Stimulated activated CD4-positive, alpha-beta T cell treated with anti-CD3 and anti-CD28 coated beads, TNF-alpha, amount 100 ng/mL, for 1 hour (primary cell): ENCODE results near the gene ZNF827.

Source experiments
- DNase-seq, 3 donors: peaks; one replicate each; pipeline ENCODE4 v3.0.0-alpha.2; 2020; ENCODE audit warnings: low read depth in 3 of 3, low spot score in 1 of 3

Gene ZNF827

DNA sequence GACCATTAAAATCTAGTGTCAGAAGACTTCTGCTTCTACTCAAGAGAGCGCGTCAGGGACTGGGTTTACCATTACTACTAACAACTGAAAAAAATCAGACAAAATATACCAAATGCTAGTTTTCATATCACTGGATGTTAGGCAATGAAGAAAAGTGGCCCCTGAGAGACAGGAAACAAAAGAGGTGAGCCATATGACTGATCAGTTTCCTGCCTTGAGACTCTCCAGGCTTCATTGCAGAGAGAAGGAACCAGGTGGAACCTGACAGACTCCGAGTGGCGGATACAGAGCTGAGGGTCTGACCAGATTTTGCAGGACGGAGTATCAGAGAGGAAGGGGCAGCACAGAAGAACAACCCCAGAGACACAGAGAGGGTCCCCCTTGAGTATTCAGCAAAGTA, 172.3 kb downstream of the ZNF827 start:
- DNase-seq, result no peak

DNA sequence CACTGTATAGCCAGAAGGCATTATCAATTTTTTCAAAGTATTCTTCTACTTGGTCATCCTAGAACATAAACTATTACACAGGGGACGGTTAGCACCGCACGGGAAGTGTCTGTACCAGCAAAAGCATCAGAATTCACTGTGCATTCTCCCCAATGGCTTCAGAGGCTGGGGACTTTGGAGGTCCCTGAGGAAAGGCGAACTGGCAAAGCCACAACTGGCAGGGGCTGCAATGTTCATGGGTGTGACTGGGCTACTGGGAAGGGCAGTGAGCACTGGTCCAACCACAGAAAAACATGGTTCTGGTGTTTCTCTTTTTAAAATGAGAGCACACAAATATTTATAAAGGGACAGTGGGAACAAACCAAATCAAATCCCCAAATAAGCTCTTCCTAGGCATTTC, 175.2 kb downstream of the ZNF827 start:
- no peak for DNase-seq

DNA sequence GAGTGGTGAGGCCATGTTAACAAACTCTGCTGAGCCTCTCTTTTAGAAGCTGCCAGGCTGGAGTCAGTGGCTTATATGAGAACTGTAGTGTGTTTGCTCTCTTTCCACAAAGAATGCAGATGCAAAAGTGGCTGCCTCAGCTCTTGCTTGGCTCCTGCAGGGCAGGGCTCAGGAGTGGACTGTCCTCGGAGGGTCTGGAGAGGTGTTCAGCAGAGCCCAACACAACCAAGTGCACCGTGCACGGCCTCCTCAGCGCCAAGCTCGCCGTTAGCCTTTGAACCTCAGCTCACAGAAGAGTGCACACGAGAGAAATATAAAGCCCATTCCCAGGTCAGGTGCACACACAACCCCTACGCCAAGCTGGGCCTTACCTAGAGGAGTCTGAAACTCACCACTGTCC, 175.9 kb downstream of the ZNF827 start:
- DNase-seq, result no peak

DNA sequence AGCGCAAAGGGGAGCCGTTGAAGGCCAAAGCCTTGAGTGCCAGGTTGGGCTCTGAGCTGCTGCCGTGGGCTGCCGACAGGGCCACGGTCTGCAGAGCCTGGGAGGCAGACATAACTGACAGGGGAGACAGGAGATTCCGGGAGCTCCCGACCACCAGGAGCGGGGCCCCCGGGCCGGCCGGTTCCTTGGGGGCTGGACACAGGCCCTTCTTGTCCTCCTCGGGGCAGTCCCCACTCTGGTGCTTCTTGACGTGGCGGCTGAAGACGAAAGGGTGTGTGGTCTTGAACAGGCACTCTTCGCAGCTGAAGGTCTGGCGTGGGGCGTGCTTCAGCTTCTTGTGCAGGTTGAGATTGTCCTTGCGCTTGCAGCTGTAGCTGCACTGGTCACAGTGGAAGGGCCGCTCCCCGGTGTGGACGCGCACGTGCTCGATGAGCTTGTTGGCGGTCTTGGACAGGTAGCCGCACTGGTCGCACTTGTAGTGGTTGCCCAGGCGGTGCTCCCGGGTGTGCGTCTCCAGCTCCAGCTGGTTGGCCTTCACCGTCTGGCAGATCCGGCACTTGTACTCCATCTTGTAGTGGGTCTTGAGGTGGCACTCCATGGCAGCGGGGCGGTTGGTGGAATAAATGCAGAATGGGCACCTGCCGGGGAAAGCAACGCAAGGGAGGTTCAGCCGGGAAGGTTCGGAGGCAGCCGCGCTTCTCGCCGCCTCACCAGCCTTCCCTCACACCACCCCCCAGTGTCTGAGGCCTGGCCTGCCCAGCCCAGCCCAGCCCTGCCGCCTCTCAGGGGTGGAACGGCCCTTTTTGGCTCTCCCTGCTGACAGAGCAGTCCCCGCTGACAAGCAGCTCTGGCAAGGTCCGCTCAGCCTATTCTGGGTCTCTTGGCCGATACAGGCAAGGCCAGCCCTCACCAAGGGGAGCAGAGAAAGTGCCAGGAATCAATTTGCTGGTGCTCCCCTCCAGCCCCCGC, 177.4 kb downstream of the ZNF827 start:
- no peak for DNase-seq

DNA sequence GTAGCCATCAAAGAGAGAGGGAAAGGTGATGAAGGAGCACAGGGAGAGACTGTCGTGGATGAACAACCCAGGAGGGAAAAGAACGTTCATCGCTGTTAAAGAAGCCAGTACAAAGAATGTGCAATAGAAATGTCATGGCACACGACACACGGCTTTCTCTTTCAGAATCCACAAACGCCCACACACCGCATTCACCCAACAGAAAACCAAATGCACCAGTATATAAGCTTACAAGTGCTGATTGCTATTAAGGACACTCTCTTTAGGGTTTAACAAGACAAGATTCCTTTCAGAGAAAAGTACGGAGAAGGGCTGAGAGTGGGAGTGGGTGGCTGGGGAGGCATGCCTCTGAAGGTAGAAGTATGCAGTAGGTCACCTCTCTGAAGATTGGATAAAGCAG, 178.4 kb downstream of the ZNF827 start:
- no peak for DNase-seq

DNA sequence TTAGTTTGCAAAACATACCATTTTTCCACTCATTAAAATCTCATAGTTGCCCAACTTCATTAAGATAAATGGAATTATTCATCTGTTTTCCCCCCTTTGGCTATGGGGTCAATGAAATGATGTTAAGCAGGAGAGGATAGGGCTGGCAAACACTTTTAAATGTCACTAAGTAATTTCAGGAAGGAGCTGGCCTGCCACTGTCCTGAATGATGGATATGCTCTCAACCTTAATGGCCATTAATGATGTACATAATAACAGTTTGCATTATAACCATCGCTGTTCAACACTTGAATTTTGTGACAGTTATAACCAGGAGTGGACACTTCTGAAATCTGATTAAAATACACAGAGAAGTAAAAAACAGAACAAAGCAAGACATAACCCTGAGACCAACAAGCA, 181.4 kb downstream of the ZNF827 start:
- DNase-seq, result no peak

DNA sequence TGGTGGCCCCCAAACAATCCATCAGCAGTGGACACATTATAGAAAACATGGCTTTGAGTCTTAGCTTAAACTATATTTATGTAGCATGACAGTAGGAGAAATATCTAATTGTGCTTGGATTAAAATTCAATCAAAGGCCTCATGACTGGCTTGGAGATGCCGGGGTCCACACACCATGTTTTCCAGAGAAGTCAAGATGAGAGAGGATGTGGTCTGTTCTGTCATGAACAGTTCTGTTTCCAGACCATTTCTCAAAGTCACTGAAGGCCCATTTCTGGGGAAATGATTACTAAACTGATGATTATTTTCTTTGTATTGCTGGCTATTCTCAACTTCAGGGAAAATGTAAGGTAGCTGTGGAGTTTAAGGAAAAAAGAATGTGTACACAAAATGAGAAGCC, 182.4 kb downstream of the ZNF827 start:
- no peak for DNase-seq

DNA sequence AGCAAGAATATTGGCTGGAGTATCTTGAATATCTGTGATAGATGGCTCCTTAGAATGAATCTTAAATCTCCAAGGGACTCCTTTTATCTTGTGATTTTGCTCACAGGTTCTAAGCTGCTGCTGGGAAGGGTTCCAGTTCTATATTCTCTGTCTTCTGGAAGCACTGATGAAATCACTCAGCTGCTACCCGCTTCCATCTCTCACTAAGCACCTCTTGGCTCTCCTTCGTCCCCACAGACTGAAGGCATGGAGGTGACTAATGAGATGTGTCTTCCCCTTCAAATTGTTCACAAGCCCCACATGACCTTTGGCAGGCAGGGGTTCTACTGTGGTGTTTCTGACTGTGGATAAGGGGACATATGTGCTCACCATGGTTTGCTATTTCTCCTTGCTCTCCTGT, 182.8 kb downstream of the ZNF827 start:
- no peak for DNase-seq

DNA sequence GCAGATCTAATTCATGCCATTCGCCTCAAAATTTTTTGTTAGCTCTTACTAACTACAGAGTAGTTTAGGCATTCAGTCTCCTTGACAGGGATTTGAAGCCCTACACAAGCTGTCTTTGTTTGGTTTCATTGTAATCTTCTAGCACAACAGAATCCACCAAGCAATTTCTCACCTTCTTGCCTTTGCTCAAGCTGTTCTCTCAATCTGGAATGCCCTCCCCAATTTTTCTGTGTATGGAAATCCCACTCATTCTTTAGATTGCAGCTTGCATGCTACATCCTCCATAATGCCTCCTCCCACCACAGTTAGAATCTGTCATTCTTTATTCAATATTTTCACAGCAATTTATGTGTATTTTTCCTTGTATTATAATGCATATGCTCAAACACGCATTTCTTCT, 195.0 kb downstream of the ZNF827 start:
- no peak for DNase-seq

DNA sequence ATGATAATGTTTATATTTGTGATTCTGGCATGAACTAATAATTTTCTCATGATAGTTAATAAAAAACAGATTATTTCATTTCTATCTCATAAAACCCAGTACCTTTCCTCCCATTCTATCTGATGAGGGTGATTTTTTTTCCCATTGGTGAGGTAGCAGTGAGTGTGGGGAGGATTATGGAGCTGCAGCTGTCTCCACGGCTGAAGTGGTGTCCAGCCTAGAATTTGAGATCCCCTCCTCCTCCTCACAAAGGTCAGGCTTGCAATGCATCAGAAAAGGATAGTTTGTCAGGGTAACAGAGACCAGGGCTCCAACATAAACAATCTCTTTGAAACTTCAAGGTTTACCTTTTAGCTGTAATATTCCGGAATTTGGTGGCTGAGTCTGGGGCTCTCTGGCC, 197.8 kb downstream of the ZNF827 start:
- DNase-seq, result no peak

DNA sequence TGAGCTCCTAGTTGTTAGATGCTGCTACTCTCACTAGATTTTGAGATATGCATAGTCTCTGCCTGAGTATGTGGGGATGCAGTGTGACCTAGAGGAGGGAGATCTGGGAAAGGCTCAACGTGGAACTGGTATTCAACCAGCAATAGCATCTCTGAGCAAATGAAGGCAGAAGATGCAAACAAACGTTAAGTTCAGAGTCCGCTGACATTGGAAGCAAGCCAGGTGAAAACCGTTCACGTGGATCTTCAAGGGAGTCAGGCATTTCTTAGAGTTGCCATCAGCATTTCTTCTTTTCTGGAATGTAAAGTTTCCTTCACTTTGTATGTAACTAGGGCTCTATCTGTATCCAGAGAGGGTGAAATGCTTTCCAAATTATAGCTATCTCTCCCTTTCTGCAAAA, 198.8 kb downstream of the ZNF827 start:
- DNase-seq, result no peak

DNA sequence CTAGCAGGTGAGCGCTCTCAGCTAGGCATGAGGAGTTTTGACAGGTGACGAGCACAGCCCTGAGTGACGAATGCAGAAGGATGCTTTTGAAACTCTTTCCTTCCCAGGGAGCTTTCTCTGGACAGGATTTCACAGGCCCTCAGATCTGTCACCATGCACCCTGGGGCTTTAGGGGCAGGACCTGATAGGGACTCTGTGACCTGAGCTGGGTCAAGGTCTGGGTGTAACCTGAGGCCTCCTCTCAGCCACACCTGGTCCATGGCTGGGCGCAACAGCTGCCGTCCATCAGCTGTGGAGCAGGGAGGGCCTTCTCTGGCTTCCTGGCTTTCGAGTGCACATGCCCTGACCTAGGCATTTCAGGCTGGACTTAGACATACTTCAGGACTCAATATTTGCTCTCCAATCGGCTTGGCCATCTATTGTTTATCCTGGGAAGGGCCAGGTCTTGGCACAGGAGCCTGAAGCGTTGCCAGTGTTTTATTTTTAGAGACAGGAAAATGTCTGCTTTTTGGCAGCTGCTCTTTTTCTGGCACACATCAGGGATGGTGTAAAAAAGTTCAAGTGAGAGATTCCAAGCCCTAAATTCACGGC, 202.3 kb downstream of the ZNF827 start:
- DNase-seq, result no peak

DNA sequence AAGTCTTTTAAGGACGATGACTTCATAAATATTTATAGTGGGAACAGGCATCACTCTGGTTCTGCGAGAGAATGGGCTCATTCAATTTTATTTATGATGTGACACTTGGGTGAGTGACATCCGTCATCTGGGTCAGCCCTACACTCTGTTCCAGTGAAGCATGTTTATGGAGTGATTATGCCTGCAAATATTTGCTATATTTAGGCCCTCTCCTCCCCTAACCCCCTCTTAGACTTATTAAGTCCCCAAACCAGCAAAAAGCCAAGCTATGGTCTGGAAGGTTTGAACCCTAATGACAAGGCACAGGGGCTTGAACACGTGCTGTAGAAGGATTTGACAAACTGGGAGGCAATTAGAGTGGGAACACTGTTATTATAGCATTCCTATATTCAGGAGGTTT, 202.8 kb downstream of the ZNF827 start:
- DNase-seq, result no peak

DNA sequence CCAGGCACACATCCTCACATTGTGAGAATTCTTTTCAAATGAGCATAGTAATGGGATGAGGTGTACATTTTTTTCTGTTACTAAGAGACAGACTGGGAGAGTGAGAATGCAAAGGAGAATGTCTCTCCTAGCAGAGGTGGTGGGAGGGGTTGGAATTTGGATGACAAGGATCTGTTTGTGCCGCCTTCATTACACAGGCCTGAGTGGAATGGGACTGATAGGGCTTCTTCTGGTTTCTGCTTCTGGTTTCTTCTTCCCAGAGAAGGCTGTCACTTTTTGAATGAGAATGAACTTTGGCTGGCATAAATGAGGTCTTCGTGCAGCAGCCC, 203.3 kb downstream of the ZNF827 start:
- DNase-seq, result no peak

DNA sequence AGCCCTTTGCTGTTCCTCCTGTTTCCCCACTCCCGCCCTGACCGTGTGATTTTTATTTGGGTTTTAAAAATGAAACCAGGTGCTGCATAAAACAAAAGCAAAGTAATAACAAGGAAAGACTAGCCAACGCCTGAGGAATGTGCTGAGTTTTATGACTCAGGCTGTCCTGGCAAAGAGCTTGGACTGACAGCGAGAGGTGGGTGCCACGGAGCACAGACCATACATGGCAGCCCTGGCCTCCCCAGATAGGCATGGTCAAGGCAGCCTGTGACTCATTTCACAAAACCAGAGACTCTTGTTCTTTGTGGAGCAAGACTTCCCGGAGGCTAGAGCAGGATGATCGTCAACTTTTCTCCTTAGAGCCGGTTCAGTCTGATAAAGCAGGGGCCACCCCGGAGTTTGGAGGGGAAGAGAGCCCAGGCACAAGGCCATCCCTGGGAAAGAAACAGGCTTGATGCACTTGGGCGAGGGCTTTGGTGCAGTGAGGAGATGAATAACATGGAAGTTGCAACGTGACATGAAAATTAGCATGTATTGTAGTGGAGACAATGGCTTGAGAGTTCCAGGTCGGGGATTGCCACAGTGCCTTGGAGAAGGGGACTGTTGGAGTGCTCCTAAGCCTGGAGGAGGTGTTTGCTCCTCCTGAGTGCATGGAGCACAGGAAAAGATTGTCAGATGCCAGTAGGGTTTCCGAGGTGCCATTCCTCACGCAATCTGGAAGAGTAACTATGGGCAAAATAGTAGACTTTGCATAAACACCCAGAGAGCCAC, 203.9 kb downstream of the ZNF827 start:
- no peak for DNase-seq

DNA sequence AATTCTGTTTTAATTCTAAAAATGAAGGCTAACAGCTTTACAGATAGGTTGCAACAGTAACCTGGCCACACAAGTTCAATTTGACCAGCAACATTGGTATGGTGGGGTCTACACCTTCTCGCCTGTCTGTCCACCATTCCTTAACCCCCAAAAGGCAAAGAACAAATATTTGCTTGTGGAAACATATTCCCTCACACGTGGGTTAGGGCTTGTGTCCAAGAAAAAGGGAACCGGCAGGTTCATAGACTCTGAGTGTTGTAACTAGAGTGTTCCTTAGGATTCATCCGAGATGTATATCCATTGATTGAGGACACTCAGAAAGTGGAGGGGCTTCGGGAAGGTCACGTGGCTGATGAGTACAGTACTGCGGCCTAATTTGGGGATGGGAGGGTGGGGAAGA, 204.6 kb downstream of the ZNF827 start:
- DNase-seq, result no peak

DNA sequence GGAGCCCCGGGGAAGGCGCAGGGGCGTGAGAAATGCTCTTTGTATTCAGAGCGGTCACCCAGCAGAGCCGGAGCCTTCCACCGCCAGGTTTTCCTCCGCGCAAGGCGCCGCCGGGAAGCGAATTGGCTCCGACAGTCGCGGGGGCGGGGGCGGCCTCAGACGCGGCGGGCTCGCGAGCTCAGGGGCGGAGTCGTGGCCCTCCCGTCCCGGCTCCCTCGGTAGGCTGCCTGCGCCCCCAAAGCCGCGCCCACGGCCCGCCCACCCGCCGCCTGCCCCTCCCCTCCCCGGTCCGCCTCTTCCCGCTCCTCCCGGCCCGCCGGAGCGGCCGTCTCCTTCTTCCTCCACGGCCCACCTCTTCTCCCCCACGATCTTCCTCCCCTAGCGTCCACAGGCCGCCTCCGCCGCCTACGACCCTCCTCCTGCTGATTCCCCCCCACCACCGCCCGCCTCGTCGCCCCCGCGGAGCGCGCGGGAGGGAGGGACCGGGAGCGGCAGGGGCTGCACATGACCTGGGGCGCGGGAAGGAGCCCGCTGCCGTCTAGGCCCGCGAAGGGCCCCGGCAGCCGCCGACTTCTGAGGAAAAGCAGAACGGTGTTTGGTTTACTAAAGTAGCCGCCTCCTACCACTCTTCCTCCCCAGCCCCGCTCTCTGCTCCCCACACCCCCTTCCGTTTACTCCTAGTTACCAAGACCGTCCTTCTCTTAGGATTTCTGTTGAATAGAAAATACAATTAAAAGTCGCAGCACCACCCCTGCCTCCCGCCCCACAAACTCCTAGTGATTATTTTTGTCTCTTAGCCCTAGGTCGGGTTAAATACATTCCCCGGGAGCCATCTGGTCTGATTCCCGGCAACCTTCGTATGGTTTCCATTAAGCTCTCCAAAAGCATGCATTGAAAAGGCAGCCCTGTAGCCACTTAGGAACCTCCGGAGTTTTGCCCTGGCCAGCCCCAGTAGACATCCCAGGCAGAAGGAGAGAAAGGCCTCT, 205.4 kb downstream of the ZNF827 start:
- DNase-seq, result peak; percentile 35 to 71 (median 64)

DNA sequence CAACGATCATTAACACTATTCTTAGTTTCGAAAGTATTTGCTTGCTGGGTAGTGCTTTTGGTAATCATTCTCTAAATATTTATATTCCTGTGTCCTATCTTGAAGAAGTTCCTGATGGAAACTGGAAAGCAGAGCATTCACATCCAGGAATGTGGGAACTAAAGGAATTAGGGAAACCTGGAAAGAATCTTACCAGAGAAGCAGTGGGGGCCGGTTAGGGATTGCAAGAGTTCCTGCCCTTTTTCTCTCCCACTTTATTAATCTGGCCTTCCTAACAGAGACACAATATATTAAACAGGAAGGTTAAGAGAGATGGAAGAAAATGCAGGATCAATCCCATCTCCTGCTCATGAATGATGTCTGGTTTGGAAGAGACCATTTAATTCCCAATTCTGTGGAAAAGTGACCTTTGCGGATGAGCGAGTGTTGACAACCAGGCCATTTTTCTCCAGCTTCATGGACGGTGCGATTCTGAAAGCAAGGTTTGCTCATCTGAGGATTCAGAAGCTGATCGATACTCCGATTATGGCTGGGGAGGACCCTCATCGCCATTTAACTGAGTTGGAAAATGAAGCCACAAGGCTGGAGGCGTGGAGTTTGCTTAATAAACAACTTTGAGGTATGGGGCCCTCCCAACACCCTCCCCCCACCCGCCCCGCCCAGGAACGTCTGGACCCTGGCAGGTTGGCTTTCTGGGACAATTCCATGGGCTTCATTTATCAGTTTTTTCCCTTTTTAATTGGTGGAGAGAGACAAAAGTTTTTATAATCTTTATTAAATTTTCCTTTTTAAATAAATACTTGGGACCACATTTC, 206.4 kb downstream of the ZNF827 start:
- DNase-seq, result no peak

DNA sequence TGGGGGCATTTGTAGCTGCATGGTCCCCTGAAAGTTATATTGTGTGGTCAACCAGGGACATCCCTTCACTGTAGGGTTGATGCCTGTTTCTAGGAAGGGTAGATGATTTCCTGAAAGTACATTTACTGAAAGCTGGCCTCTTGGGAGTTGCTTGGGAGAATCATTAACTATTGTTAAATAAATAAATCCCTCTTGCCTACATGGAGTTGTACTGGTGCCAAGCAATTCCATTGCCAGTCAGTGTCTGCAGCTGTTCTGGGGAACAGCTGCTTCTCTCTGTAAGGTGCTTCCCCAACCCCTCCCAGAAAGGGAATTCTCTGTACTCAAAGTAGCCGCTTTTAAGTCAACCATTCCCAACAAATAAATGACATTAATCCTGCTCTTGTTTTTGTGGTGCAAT, 207.6 kb downstream of the ZNF827 start:
- no peak for DNase-seq

DNA sequence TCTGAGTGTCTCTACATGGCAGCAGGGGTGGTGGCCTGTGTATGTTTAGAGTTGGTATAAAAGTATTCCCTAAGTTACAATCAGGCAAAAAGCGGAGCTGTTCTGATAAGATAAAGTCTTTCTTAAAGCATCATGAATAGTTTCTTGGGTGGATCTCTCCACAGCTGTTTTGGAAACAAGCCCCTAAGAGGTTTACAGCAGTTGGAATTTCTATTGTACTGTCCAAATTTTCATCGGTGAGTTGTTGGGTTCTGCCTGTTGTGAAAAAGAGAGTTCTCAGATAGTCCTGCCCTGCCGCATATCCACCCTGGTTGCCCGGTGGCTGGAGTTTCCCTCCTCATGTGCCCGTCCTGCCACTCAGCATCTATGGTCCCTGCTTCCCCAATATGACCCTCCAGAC, 208.6 kb downstream of the ZNF827 start:
- DNase-seq, result no peak
